ENCODE data around the gene FHAD1. TPM values are rescaled to one million over a fixed set of nuclear protein-coding genes. Genes with fewer than 3 reads are reported as not detected.

Gene FHAD1
- total RNA-seq, 1 donor: 0.72 TPM

GRCh38 chr1:15258833-15259621 is 12.0 kb downstream of the FHAD1 start:
- H3K27ac ChIP-seq (ENCODE audit: low read depth, low read length): no peak overlapping the region
- H3K9me3 ChIP-seq (ENCODE audit: low read depth, low read length): no peaks in the 10 kb centered on the region
- H3K36me3 ChIP-seq (ENCODE audit: insufficient read depth, low read length): no peaks in the 10 kb centered on the region
- no peaks in the 10 kb centered on the region for H3K79me2 ChIP-seq (ENCODE audit: insufficient read depth, low read length)
- H3K4me1 ChIP-seq (ENCODE audit: insufficient read depth, low read length): no peaks in the 10 kb centered on the region
- DNase-seq (ENCODE audit: insufficient read length, low spot score, missing footprints): no peak
- no peak for TF ChIP-seq CTCF (IDR thresholded peaks at IDR 0.05; ENCODE audit: extremely low read depth, low read depth, low read length)
- H3K4me2 ChIP-seq (ENCODE audit: insufficient read depth, low read length): no peak overlapping the region
- no peak overlapping the region for H3K4me3 ChIP-seq (ENCODE audit: insufficient read depth, low read length)
- peaks cover 7% of the 10 kb centered on the region for H3K27me3 ChIP-seq (ENCODE audit: insufficient read depth, low read length)
- H4K20me1 ChIP-seq (ENCODE audit: insufficient read depth, low read length): no peaks in the 10 kb centered on the region
- no peak overlapping the region for H2AFZ ChIP-seq (ENCODE audit: low read length)

- H3K79me2 ChIP-seq (ENCODE audit: insufficient read depth, low read length): no peaks in the 10 kb centered on the region
- no peak overlapping the region for H3K4me3 ChIP-seq (ENCODE audit: insufficient read depth, low read length)
- H3K4me1 ChIP-seq (ENCODE audit: insufficient read depth, low read length): no peaks in the 10 kb centered on the region
- no peak overlapping the region for H3K27ac ChIP-seq (ENCODE audit: low read depth, low read length)
- peaks cover 2% of the 10 kb centered on the region for H3K27me3 ChIP-seq (ENCODE audit: insufficient read depth, low read length)
- no peak overlapping the region for H3K4me2 ChIP-seq (ENCODE audit: insufficient read depth, low read length)
- H3K9me3 ChIP-seq (ENCODE audit: low read depth, low read length): no peaks in the 10 kb centered on the region
- H2AFZ ChIP-seq (ENCODE audit: low read length): no peak overlapping the region
- no peak for DNase-seq (ENCODE audit: insufficient read length, low spot score, missing footprints)
- no peaks in the 10 kb centered on the region for H4K20me1 ChIP-seq (ENCODE audit: insufficient read depth, low read length)
- no peak for TF ChIP-seq CTCF (IDR thresholded peaks at IDR 0.05; ENCODE audit: extremely low read depth, low read depth, low read length)
- H3K36me3 ChIP-seq (ENCODE audit: insufficient read depth, low read length): no peaks in the 10 kb centered on the region
Observed at GRCh38 chr1:15259622-15260007, 12.6 kb downstream of the FHAD1 start.

- Histone ChIP-seq H3K4me1 (ENCODE audit: insufficient read depth, low read length) (no peaks in the 10 kb centered on the region), H3K9me3 (ENCODE audit: low read depth, low read length) (peaks cover 2% of the 10 kb centered on the region), H2AFZ (ENCODE audit: low read length) (no peak overlapping the region), H3K27ac (ENCODE audit: low read depth, low read length) (no peak overlapping the region), H4K20me1 (ENCODE audit: insufficient read depth, low read length) (no peaks in the 10 kb centered on the region), H3K79me2 (ENCODE audit: insufficient read depth, low read length) (no peaks in the 10 kb centered on the region), H3K36me3 (ENCODE audit: insufficient read depth, low read length) (no peaks in the 10 kb centered on the region), H3K27me3 (ENCODE audit: insufficient read depth, low read length) (peaks cover 4% of the 10 kb centered on the region), H3K4me2 (ENCODE audit: insufficient read depth, low read length) (no peak overlapping the region), H3K4me3 (ENCODE audit: insufficient read depth, low read length) (no peak overlapping the region)
- no peak for DNase-seq (ENCODE audit: insufficient read length, low spot score, missing footprints)
- TF ChIP-seq CTCF (IDR thresholded peaks at IDR 0.05; ENCODE audit: extremely low read depth, low read depth, low read length): no peak
Observed at GRCh38 chr1:15260418-15261154, 13.6 kb downstream of the FHAD1 start.

Data from osteoblast (primary cell).